Measurements from ENCODE around the gene MMP25.

The MMP25 gene

GRCh38 chr16:3094289-3095027 is 48.1 kb downstream of the MMP25 start:
- TF ChIP-seq CTCF (IDR thresholded peaks at IDR 0.05), result peak; percentile 77
- no peak for TF ChIP-seq ZFX (IDR thresholded peaks at IDR 0.05; ENCODE audit: borderline replicate concordance)

GRCh38 chr16:3095869-3096268 is 49.5 kb downstream of the MMP25 start:
- TF ChIP-seq ZFX (IDR thresholded peaks at IDR 0.05; ENCODE audit: borderline replicate concordance) (no peak), CTCF (IDR thresholded peaks at IDR 0.05) (peak; percentile 23; the same call in 1 of the 2 replicates)

More at GRCh38 chr16:3094289-3095027, 48.1 kb downstream of the MMP25 start:
- H3K27ac ChIP-seq, result no peak overlapping the region

GRCh38 chr16:3096362-3096761 is 50.0 kb downstream of the MMP25 start:
- H3K27ac ChIP-seq, result no peak overlapping the region
- TF ChIP-seq ZFX (IDR thresholded peaks at IDR 0.05; ENCODE audit: borderline replicate concordance) (no peak), CTCF (IDR thresholded peaks at IDR 0.05) (no peak)

More at GRCh38 chr16:3095869-3096268, 49.5 kb downstream of the MMP25 start:
- no peak overlapping the region for H3K27ac ChIP-seq

- no peak for TF ChIP-seq CTCF (IDR thresholded peaks at IDR 0.05)
- no peak for TF ChIP-seq ZFX (IDR thresholded peaks at IDR 0.05; ENCODE audit: borderline replicate concordance)
- H3K27ac ChIP-seq, result no peak overlapping the region
Observed at GRCh38 chr16:3097266-3097665, 50.9 kb downstream of the MMP25 start.

- H3K27ac ChIP-seq, result peak within 1 kb of the TSS; percentile 43
- no peak for TF ChIP-seq ZFX (IDR thresholded peaks at IDR 0.05; ENCODE audit: borderline replicate concordance)
- TF ChIP-seq CTCF (IDR thresholded peaks at IDR 0.05), result no peak
Observed at GRCh38 chr16:3098459-3099394, 52.4 kb downstream of the MMP25 start, which contains the start of gene ZSCAN10. TSS of gene ZSCAN10 (minus strand) at chr16:3099294. CDS start at chr16:3092937, 6,357 bp downstream.

- TF ChIP-seq ZFX (IDR thresholded peaks at IDR 0.05; ENCODE audit: borderline replicate concordance) (no peak), CTCF (IDR thresholded peaks at IDR 0.05) (no peak)
- H3K27ac ChIP-seq, result no peak overlapping the region
Observed at GRCh38 chr16:3099395-3099731, 53.0 kb downstream of the MMP25 start.

All from 22Rv1 (cell line).